ENCODE data around the gene TM7SF2. TPM values are rescaled to one million over a fixed set of nuclear protein-coding genes. Genes with fewer than 3 reads are reported as not detected.

The TM7SF2 gene
- total RNA-seq, 6 experiments from 2014 or later: 3.8 to 6.4 (median 4.9) TPM

GRCh38 chr11:65111159-65111743, 421 bp upstream of the TM7SF2 start:
- Mint-ChIP-seq H3K27ac (peak overlapping the region; percentile 13; the same call in 1 of the 2 replicates), H3K9me3 (no peaks in the 10 kb centered on the region), H3K27me3 (ENCODE audit: insufficient read depth) (peaks cover 2% of the 10 kb centered on the region; the same call in 1 of the 2 replicates), H3K4me3 (peak overlapping the region; percentile 81), H3K36me3 (ENCODE audit: low read depth) (no peaks in the 10 kb centered on the region), H3K4me1 (ENCODE audit: low read depth) (peaks cover 20% of the 10 kb centered on the region)
- no peak for DNase-seq
- TF ChIP-seq CTCF (IDR thresholded peaks at IDR 0.05): peak; percentile 19; the same call in 1 of the 2 replicates

- Mint-ChIP-seq H3K4me1 (ENCODE audit: low read depth) (peaks cover 21% of the 10 kb centered on the region), H3K36me3 (ENCODE audit: low read depth) (peaks cover 1% of the 10 kb centered on the region; the same call in 1 of the 2 replicates), H3K27ac (no peak overlapping the region)
Observed at GRCh38 chr11:65112546-65113360, 1.1 kb downstream of the TM7SF2 start.

GRCh38 chr11:65113361-65113756, 1.7 kb downstream of the TM7SF2 start:
- no peak for TF ChIP-seq CTCF (IDR thresholded peaks at IDR 0.05)
- peaks cover 26% of the 10 kb centered on the region for H3K4me1 Mint-ChIP-seq (ENCODE audit: low read depth)
- H3K9me3 Mint-ChIP-seq: no peaks in the 10 kb centered on the region
- no peak for DNase-seq
- H3K4me3 Mint-ChIP-seq: peak overlapping the region; percentile 81
- H3K27me3 Mint-ChIP-seq (ENCODE audit: insufficient read depth): peaks cover 2% of the 10 kb centered on the region; the same call in 1 of the 2 replicates
- 0 out of 2 replicates have a peak overlapping the region, but pooled peaks have one; percentile 11 for H3K27ac Mint-ChIP-seq
- peaks cover 7% of the 10 kb centered on the region for H3K36me3 Mint-ChIP-seq (ENCODE audit: low read depth)

More at GRCh38 chr11:65112546-65113360, 1.1 kb downstream of the TM7SF2 start:
- peak; percentile 95 for TF ChIP-seq CTCF (IDR thresholded peaks at IDR 0.05)
- Mint-ChIP-seq H3K9me3 (no peaks in the 10 kb centered on the region), H3K4me3 (peak overlapping the region; percentile 81), H3K27me3 (ENCODE audit: insufficient read depth) (peaks cover 2% of the 10 kb centered on the region; the same call in 1 of the 2 replicates)
- no peak for DNase-seq

- H3K27me3 Mint-ChIP-seq (ENCODE audit: insufficient read depth): peaks cover 2% of the 10 kb centered on the region; the same call in 1 of the 2 replicates
- DNase-seq: no peak
- H3K36me3 Mint-ChIP-seq (ENCODE audit: low read depth): peaks cover 12% of the 10 kb centered on the region
- no peaks in the 10 kb centered on the region for H3K9me3 Mint-ChIP-seq
- no peak for TF ChIP-seq CTCF (IDR thresholded peaks at IDR 0.05)
- peaks cover 31% of the 10 kb centered on the region for H3K4me1 Mint-ChIP-seq (ENCODE audit: low read depth)
- peak overlapping the region; percentile 24; the same call in 1 of the 2 replicates for H3K27ac Mint-ChIP-seq
- H3K4me3 Mint-ChIP-seq: peak overlapping the region; percentile 81; the same call in 1 of the 2 replicates
Observed at GRCh38 chr11:65113839-65114238, 2.2 kb downstream of the TM7SF2 start.

- no peak for DNase-seq
- Mint-ChIP-seq H3K4me3 (no peak overlapping the region), H3K9me3 (no peaks in the 10 kb centered on the region), H3K27me3 (ENCODE audit: insufficient read depth) (peaks cover 2% of the 10 kb centered on the region; the same call in 1 of the 2 replicates), H3K36me3 (ENCODE audit: low read depth) (peaks cover 13% of the 10 kb centered on the region), H3K27ac (0 out of 2 replicates have a peak overlapping the region, but pooled peaks have one; percentile 24), H3K4me1 (ENCODE audit: low read depth) (peaks cover 31% of the 10 kb centered on the region)
- TF ChIP-seq CTCF (IDR thresholded peaks at IDR 0.05): no peak
Observed at GRCh38 chr11:65114538-65115171, 3.0 kb downstream of the TM7SF2 start.

Data from HFFc6 (cell line).